Neural crest cell (in vitro differentiated cells): ENCODE results near the gene ABCC3. TPM values are rescaled to one million over a fixed set of nuclear protein-coding genes. Genes with fewer than 3 reads are reported as not detected.

Experiments used
- DNase-seq: peaks from one replicate; pipeline ENCODE4 v3.0.0; 2021; ENCODE audit warnings: low read depth, mixed read lengths, low spot score
- H3K27ac Mint-ChIP-seq: one replicate; pipeline ENCODE4 v1.8.0; 2021; ENCODE audit warnings: mild to moderate bottlenecking, mixed read lengths; ENCODE audit not compliant: unreplicated experiment
- H3K27me3 Mint-ChIP-seq: 2 replicates; pipeline ENCODE4 v1.8.0; 2021; ENCODE audit warnings: low read depth, mild to moderate bottlenecking, mixed read lengths
- H3K36me3 Mint-ChIP-seq: 2 replicates; pipeline ENCODE4 v1.8.0; 2021; ENCODE audit warnings: low read depth, mild to moderate bottlenecking, mixed read lengths
- H3K4me1 Mint-ChIP-seq: 2 replicates; pipeline ENCODE4 v1.8.0; 2021; ENCODE audit warnings: mixed read lengths
- H3K4me3 Mint-ChIP-seq: one replicate; pipeline ENCODE4 v1.8.0; 2021; ENCODE audit warnings: mild to moderate bottlenecking, mixed read lengths
- H3K9me3 Mint-ChIP-seq: 2 replicates; pipeline ENCODE4 v1.8.0; 2021; ENCODE audit warnings: mixed read lengths
- CTCF ChIP-seq: fragments of 200-600 bp; sonication (generic); conservative IDR thresholded peaks from 2 replicates; pipeline ENCODE4 v1.5.0; 2021; ENCODE audit warnings: antibody characterized with exemption, mild to moderate bottlenecking
- long read RNA-seq: library from polyadenylated mRNA; unstranded; transcript quantifications from one replicate; pipeline ENCODE4 v2.0.0, GENCODE V29; 2020
- total RNA-seq: library from RNA; stranded (reverse); gene quantifications from 2 replicates; pipeline ENCODE4 v1.2.1, GENCODE V29; 2021

The ABCC3 gene
- total RNA-seq, result not detected in 2 replicates
- long read RNA-seq, result 0 reads

- Mint-ChIP-seq H3K9me3 (no peaks in the 10 kb centered on the region), H3K4me1 (peaks cover 3% of the 10 kb centered on the region), H3K27me3 (peaks cover 89% of the 10 kb centered on the region), H3K36me3 (no peaks in the 10 kb centered on the region), H3K27ac (no peak within 1 kb of the TSS), H3K4me3 (peak within 1 kb of the TSS; percentile 8)
- no peak for DNase-seq
- no peak for TF ChIP-seq CTCF
Measured at GRCh38 chr17:50634224-50634914, at the start of gene ABCC3. TSS of gene ABCC3 (plus strand) at chr17:50634881. CDS start at chr17:50634937, 56 bp downstream.

GRCh38 chr17:50585346-50585745 lies 49.3 kb upstream of the ABCC3 start:
- no peak for TF ChIP-seq CTCF
- no peak overlapping the region for H3K4me3 Mint-ChIP-seq
- H3K27me3 Mint-ChIP-seq, result peaks cover 2% of the 10 kb centered on the region
- no peaks in the 10 kb centered on the region for H3K9me3 Mint-ChIP-seq
- DNase-seq, result no peak
- H3K27ac Mint-ChIP-seq, result peak overlapping the region; percentile 62
- no peaks in the 10 kb centered on the region for H3K36me3 Mint-ChIP-seq
- peaks cover 27% of the 10 kb centered on the region for H3K4me1 Mint-ChIP-seq

GRCh38 chr17:50585891-50586290 lies 48.8 kb upstream of the ABCC3 start:
- peaks cover 27% of the 10 kb centered on the region for H3K4me1 Mint-ChIP-seq
- no peak for DNase-seq
- H3K27ac Mint-ChIP-seq, result no peak overlapping the region
- no peaks in the 10 kb centered on the region for H3K9me3 Mint-ChIP-seq
- H3K36me3 Mint-ChIP-seq, result no peaks in the 10 kb centered on the region
- TF ChIP-seq CTCF, result no peak
- no peak overlapping the region for H3K4me3 Mint-ChIP-seq
- peaks cover 2% of the 10 kb centered on the region for H3K27me3 Mint-ChIP-seq

DNA sequence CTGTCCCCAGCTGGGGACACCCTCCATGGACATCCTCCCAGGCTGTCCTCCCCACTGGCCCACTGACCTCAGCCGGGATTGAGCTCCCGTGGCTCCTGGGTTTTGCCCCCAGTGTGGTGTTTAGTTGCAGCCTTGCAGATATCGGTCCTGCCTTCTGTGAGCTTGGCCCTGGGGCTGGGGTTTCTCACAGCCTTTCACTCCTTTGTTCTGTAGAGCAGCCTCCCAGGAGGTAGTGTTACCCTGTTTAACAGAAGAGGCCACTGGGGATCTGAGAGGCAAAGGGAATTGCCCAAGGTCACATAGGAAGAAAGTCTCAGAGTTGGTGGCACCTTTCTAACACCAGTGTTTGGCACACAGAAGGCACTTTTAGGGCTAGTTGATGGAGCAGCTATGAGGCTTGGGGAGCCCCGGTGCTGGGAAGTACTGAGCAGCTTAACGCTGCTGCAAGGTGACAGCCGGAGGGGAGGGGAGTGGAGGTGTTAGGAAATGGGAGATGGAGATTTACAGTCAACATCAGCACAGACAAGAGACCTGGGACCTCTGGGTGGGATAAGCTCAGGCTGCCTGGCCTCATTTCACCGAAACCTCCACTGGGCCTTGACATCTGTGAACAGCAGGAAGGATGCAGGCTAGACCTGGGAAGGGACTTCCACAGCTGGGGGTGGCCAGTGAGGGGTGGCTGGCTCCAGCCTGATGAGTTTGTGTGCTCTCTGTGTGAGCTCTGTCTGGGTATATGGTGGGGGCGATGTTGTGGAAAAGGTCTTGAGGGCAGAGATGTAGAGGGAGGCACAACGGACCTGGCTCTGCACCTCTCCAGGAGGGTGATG lies 48.0 kb upstream of the ABCC3 start:
- Mint-ChIP-seq H3K9me3 (no peaks in the 10 kb centered on the region), H3K27me3 (peaks cover 2% of the 10 kb centered on the region), H3K36me3 (no peaks in the 10 kb centered on the region), H3K4me1 (peaks cover 27% of the 10 kb centered on the region), H3K4me3 (no peak overlapping the region), H3K27ac (no peak overlapping the region)
- TF ChIP-seq CTCF, result no peak
- DNase-seq, result no peak

GRCh38 chr17:50587571-50587970 lies 47.1 kb upstream of the ABCC3 start:
- Mint-ChIP-seq H3K4me3 (no peak overlapping the region), H3K27ac (no peak overlapping the region), H3K9me3 (no peaks in the 10 kb centered on the region), H3K4me1 (peaks cover 31% of the 10 kb centered on the region), H3K36me3 (no peaks in the 10 kb centered on the region), H3K27me3 (peaks cover 2% of the 10 kb centered on the region)
- TF ChIP-seq CTCF, result no peak
- DNase-seq, result no peak
